Activated T-cell treated with anti-CD3 and anti-CD28 coated beads for 4 hours (primary cell): ENCODE data around the gene CIDEA.
"Not testable (repeated sequence)": the region's sequence is repeated elsewhere in the genome, so short reads cannot be mapped to it uniquely, and the experiment has no call there.

Experiments
- DNase-seq: peaks from one replicate; pipeline ENCODE4 v3.0.0-alpha.2; 2020

The CIDEA gene

GRCh38 chr18:12254136-12254819 is at the start of gene CIDEA:
CIDEA (plus strand) TSS chr18:12254361; CDS start chr18:12254384, 23 bp downstream.
- no peak for DNase-seq

- DNase-seq: not testable (repeated sequence)
Measured at GRCh38 chr18:12208296-12209153, 45.6 kb upstream of the CIDEA start.

- not testable (repeated sequence) for DNase-seq
Measured at GRCh38 chr18:12212308-12212707, 41.9 kb upstream of the CIDEA start.

- not testable (repeated sequence) for DNase-seq
Measured at GRCh38 chr18:12214296-12215005, 39.7 kb upstream of the CIDEA start.

- DNase-seq: not testable (repeated sequence)
Measured at GRCh38 chr18:12216471-12216870, 37.7 kb upstream of the CIDEA start.

GRCh38 chr18:12218603-12219002 is 35.6 kb upstream of the CIDEA start:
- not testable (repeated sequence) for DNase-seq

- DNase-seq: not testable (repeated sequence)
Measured at GRCh38 chr18:12222041-12222440, 32.1 kb upstream of the CIDEA start.

- DNase-seq: not testable (repeated sequence)
Measured at GRCh38 chr18:12223326-12223725, 30.8 kb upstream of the CIDEA start.

GRCh38 chr18:12226807-12227206 is 27.4 kb upstream of the CIDEA start:
- not testable (repeated sequence) for DNase-seq

GRCh38 chr18:12227399-12228186 is 26.6 kb upstream of the CIDEA start:
- DNase-seq: not testable (repeated sequence)

GRCh38 chr18:12228308-12228707 is 25.9 kb upstream of the CIDEA start:
- DNase-seq: not testable (repeated sequence)

- not testable (repeated sequence) for DNase-seq
Measured at GRCh38 chr18:12230561-12230960, 23.6 kb upstream of the CIDEA start.

GRCh38 chr18:12231040-12231882 is 22.9 kb upstream of the CIDEA start:
- no peak for DNase-seq

- no peak for DNase-seq
Measured at GRCh38 chr18:12231986-12232385, 22.2 kb upstream of the CIDEA start.

- DNase-seq: no peak
Measured at GRCh38 chr18:12233378-12233777, 20.8 kb upstream of the CIDEA start.

- no peak for DNase-seq
Measured at GRCh38 chr18:12234451-12235190, 19.5 kb upstream of the CIDEA start.

GRCh38 chr18:12236141-12236540 is 18.0 kb upstream of the CIDEA start:
- no peak for DNase-seq

- peak; percentile 50 for DNase-seq
Measured at GRCh38 chr18:12236934-12237832, 17.0 kb upstream of the CIDEA start.

- DNase-seq: no peak
Measured at GRCh38 chr18:12238826-12239225, 15.3 kb upstream of the CIDEA start.

- no peak for DNase-seq
Measured at GRCh38 chr18:12239431-12239830, 14.7 kb upstream of the CIDEA start.
